ENCODE data around the gene IL1RAPL2.

Gene IL1RAPL2

DNA sequence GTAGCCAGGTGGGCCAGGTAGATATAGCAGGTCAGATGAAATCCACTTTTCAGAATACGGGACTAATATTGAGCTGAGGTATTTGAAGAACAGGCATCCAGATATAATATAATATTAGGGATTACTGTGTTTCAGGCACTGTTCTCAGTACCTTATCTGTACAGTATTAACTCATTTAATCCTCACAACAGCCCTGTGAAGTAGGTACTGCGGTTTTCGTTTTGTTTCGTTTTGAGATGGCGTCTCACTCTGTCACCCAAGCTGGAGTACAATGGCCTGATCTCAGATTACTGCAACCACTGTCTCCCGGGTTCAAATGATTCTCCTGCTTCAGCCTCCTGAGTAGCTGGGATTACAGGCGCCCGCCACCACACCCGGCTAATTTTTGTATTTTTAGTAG, 129.6 kb downstream of the IL1RAPL2 start:
- no peaks in the 10 kb centered on the region for H3K9me3 ChIP-seq (ENCODE audit: insufficient read depth, low read length)
- no peaks in the 10 kb centered on the region for H3K27me3 ChIP-seq (ENCODE audit: low read length)
- no peak overlapping the region for H3K27ac ChIP-seq (ENCODE audit: low read depth, low read length)
- no peak overlapping the region for H3K9ac ChIP-seq (ENCODE audit: low read length)
- H3K79me2 ChIP-seq (ENCODE audit: insufficient read depth, low read length), result no peaks in the 10 kb centered on the region
- no peak overlapping the region for H3K4me2 ChIP-seq (ENCODE audit: low read depth, low read length, poor library complexity, severe bottlenecking)
- no peaks in the 10 kb centered on the region for H3K9me2 ChIP-seq (replicated peaks; ENCODE audit: insufficient read depth, low read length)
- H4K20me1 ChIP-seq (ENCODE audit: low read depth, low read length), result no peaks in the 10 kb centered on the region
- TF ChIP-seq, protein P1, sequence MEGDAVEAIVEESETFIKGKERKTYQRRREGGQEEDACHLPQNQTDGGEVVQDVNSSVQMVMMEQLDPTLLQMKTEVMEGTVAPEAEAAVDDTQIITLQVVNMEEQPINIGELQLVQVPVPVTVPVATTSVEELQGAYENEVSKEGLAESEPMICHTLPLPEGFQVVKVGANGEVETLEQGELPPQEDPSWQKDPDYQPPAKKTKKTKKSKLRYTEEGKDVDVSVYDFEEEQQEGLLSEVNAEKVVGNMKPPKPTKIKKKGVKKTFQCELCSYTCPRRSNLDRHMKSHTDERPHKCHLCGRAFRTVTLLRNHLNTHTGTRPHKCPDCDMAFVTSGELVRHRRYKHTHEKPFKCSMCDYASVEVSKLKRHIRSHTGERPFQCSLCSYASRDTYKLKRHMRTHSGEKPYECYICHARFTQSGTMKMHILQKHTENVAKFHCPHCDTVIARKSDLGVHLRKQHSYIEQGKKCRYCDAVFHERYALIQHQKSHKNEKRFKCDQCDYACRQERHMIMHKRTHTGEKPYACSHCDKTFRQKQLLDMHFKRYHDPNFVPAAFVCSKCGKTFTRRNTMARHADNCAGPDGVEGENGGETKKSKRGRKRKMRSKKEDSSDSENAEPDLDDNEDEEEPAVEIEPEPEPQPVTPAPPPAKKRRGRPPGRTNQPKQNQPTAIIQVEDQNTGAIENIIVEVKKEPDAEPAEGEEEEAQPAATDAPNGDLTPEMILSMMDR (IDR thresholded peaks at IDR 0.05; ENCODE audit: insufficient read depth, low read length, poor library complexity, severe bottlenecking), result no peak
- no peak for TF ChIP-seq EZH2phosphoT487 (conservative IDR thresholded peaks at IDR 0.05; ENCODE audit: low read length)
- no peaks in the 10 kb centered on the region for H3F3A ChIP-seq (ENCODE audit: insufficient read depth)
- H3K36me3 ChIP-seq (ENCODE audit: low read length), result no peaks in the 10 kb centered on the region
- no peak overlapping the region for H2AFZ ChIP-seq (ENCODE audit: low read depth, low read length, severe bottlenecking)
- no peak overlapping the region for H3K4me3 ChIP-seq (ENCODE audit: insufficient read depth, low read length, poor library complexity, severe bottlenecking)

DNA sequence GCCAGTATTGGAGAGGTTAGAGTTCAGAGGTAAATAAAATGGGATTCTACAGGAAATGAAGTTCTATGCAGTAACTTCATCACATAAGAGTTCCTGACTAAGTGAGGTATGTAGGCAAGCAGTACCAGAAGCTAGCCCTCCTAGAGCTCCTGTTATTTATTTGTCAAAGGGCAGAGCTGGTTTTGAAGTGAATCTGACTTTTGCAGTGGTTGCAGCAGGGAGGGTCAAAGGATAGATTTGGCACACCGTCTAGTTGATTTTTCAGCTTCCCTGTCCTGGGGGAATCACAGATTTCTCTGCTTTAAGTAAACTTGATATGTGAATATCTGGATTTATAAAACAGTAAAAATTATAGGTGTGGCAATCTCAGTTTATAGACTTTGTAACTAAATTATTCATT, 130.7 kb downstream of the IL1RAPL2 start:
- no peaks in the 10 kb centered on the region for H3K9me2 ChIP-seq (replicated peaks; ENCODE audit: insufficient read depth, low read length)
- no peaks in the 10 kb centered on the region for H3K36me3 ChIP-seq (ENCODE audit: low read length)
- H3K9me3 ChIP-seq (ENCODE audit: insufficient read depth, low read length), result no peaks in the 10 kb centered on the region
- no peaks in the 10 kb centered on the region for H3F3A ChIP-seq (ENCODE audit: insufficient read depth)
- H3K4me2 ChIP-seq (ENCODE audit: low read depth, low read length, poor library complexity, severe bottlenecking), result no peak overlapping the region
- H3K4me3 ChIP-seq (ENCODE audit: insufficient read depth, low read length, poor library complexity, severe bottlenecking), result no peak overlapping the region
- no peaks in the 10 kb centered on the region for H4K20me1 ChIP-seq (ENCODE audit: low read depth, low read length)
- H2AFZ ChIP-seq (ENCODE audit: low read depth, low read length, severe bottlenecking), result no peak overlapping the region
- H3K27me3 ChIP-seq (ENCODE audit: low read length), result no peaks in the 10 kb centered on the region
- H3K79me2 ChIP-seq (ENCODE audit: insufficient read depth, low read length), result no peaks in the 10 kb centered on the region
- H3K9ac ChIP-seq (ENCODE audit: low read length), result no peak overlapping the region
- no peak overlapping the region for H3K27ac ChIP-seq (ENCODE audit: low read depth, low read length)
- TF ChIP-seq, protein P1 (IDR thresholded peaks at IDR 0.05; ENCODE audit: insufficient read depth, low read length, poor library complexity, severe bottlenecking), result no peak
- TF ChIP-seq EZH2phosphoT487 (conservative IDR thresholded peaks at IDR 0.05; ENCODE audit: low read length), result no peak

DNA sequence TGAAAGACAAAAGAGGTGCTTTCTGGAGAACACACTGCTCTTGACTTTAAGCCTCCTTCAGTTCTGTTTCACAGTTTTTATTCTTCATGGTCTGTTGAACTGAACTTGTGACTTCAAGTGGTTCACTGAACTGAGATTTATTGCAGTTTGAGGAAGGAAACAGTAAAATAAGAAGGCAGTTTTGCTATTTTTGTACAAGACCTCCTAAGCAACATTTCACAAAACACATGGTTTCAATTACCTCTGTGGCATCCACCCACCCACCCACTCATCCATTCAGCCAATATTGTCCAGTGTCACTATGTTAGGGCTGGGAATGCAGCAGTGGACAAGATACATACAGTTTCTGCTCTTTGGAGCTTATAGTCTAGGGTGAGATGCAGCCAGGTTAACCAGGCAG, 131.3 kb downstream of the IL1RAPL2 start:
- Histone ChIP-seq H3K27ac (ENCODE audit: low read depth, low read length) (no peak overlapping the region), H3K4me2 (ENCODE audit: low read depth, low read length, poor library complexity, severe bottlenecking) (no peak overlapping the region), H3K9me2 (replicated peaks; ENCODE audit: insufficient read depth, low read length) (no peaks in the 10 kb centered on the region), H2AFZ (ENCODE audit: low read depth, low read length, severe bottlenecking) (no peak overlapping the region), H4K20me1 (ENCODE audit: low read depth, low read length) (no peaks in the 10 kb centered on the region), H3K4me3 (ENCODE audit: insufficient read depth, low read length, poor library complexity, severe bottlenecking) (no peak overlapping the region), H3K9ac (ENCODE audit: low read length) (no peak overlapping the region), H3K36me3 (ENCODE audit: low read length) (no peaks in the 10 kb centered on the region), H3K27me3 (ENCODE audit: low read length) (no peaks in the 10 kb centered on the region), H3K9me3 (ENCODE audit: insufficient read depth, low read length) (no peaks in the 10 kb centered on the region), H3F3A (ENCODE audit: insufficient read depth) (no peaks in the 10 kb centered on the region), H3K79me2 (ENCODE audit: insufficient read depth, low read length) (no peaks in the 10 kb centered on the region)
- no peak for TF ChIP-seq EZH2phosphoT487 (conservative IDR thresholded peaks at IDR 0.05; ENCODE audit: low read length)
- TF ChIP-seq, protein P1 (IDR thresholded peaks at IDR 0.05; ENCODE audit: insufficient read depth, low read length, poor library complexity, severe bottlenecking), result no peak

Data from SU-DHL-6 (cell line).